Keratinocyte (primary cell): ENCODE results near the gene S100A5. TPM values are rescaled to one million over a fixed set of nuclear protein-coding genes. Genes with fewer than 3 reads are reported as not detected.
"Not testable (repeated sequence)": the region's sequence is repeated elsewhere in the genome, so short reads cannot be mapped to it uniquely, and the experiment has no call there.

ENCODE experiments used
- DNase-seq: peaks from one replicate; pipeline ENCODE4 v3.0.0-alpha.2; 2011; ENCODE audit warnings: low read depth, missing footprints, low spot score
- FAIRE-seq: peaks from 2 replicates; lab custom pipeline; 2011; peaks lifted over from hg19 to GRCh38; lab: Jason Lieb, UNC
- H2AFZ ChIP-seq: 2 replicates; pipeline ENCODE4 v1.6.0; 2012; ENCODE audit warnings: low read length, control low read depth, inconsistent platforms; ENCODE audit not compliant: control insufficient read depth
- H3K27ac ChIP-seq: 2 replicates; pipeline ENCODE4 v1.5.1; 2011; ENCODE audit warnings: low read length; ENCODE audit not compliant: control insufficient read depth, insufficient read depth
- H3K27me3 ChIP-seq: 3 replicates; pipeline ENCODE4 v1.6.0; 2011; ENCODE audit warnings: low read length; ENCODE audit not compliant: control insufficient read depth, insufficient read depth; ENCODE audit errors: extremely low read depth
- H3K36me3 ChIP-seq, 2 experiments: 2 replicates in 1 of 2; 3 replicates in 1 of 2; pipeline ENCODE4 v1.5.1; 2011; ENCODE audit warnings: low read length in 2 of 2, mild to moderate bottlenecking in 1 of 2; ENCODE audit not compliant: control insufficient read depth in 2 of 2, insufficient read depth in 2 of 2; ENCODE audit errors: extremely low read depth in 1 of 2
- H3K4me1 ChIP-seq: 3 replicates; pipeline ENCODE4 v1.5.1; 2011; ENCODE audit warnings: low read length; ENCODE audit not compliant: control insufficient read depth, insufficient read depth; ENCODE audit errors: extremely low read depth
- H3K4me2 ChIP-seq: 3 replicates; pipeline ENCODE4 v1.6.0; 2011; ENCODE audit warnings: low read depth, low read length; ENCODE audit not compliant: control insufficient read depth, insufficient read depth; ENCODE audit errors: extremely low read depth
- H3K4me3 ChIP-seq, 3 experiments: fragments of 200-600 bp in 1 of 3; sonication (generic) in 1 of 3; 2 replicates in 2 of 3; 3 replicates in 1 of 3; pipeline ENCODE4 v1.5.1; 2011 to 2016; ENCODE audit warnings: low read length in 3 of 3, mild to moderate bottlenecking in 3 of 3, control low read depth in 2 of 3, inconsistent platforms in 1 of 3, low read depth in 1 of 3, mixed read lengths in 1 of 3, mixed run types in 1 of 3, moderate library complexity in 1 of 3; ENCODE audit not compliant: control insufficient read depth in 2 of 3, insufficient read depth in 2 of 3; ENCODE audit errors: extremely low read depth in 1 of 3
- H3K79me2 ChIP-seq: 2 replicates; pipeline ENCODE4 v1.6.0; 2012; ENCODE audit warnings: low read length; ENCODE audit not compliant: control insufficient read depth, insufficient read depth
- H3K9ac ChIP-seq: 3 replicates; pipeline ENCODE4 v1.6.0; 2011; ENCODE audit warnings: low read length; ENCODE audit not compliant: control insufficient read depth, insufficient read depth; ENCODE audit errors: extremely low read depth
- H3K9me1 ChIP-seq: 3 replicates; pipeline ENCODE4 v1.6.0; 2011; ENCODE audit warnings: low read length; ENCODE audit not compliant: control insufficient read depth, insufficient read depth; ENCODE audit errors: extremely low read depth
- H3K9me3 ChIP-seq: 2 replicates; pipeline ENCODE4 v1.5.1; 2012; ENCODE audit warnings: low read depth, low read length; ENCODE audit not compliant: control insufficient read depth
- H4K20me1 ChIP-seq: 3 replicates; pipeline ENCODE4 v1.6.0; 2011; ENCODE audit warnings: low read length; ENCODE audit not compliant: control insufficient read depth, insufficient read depth; ENCODE audit errors: extremely low read depth
- CTCF ChIP-seq, 3 experiments: IDR thresholded peaks in 1 of 3; conservative IDR thresholded peaks in 1 of 3; optimal IDR thresholded peaks in 1 of 3; 2 replicates in 2 of 3; 3 replicates in 1 of 3; pipeline versions ENCODE3 to v1.5.1; 2011; ENCODE audit warnings: low read length in 3 of 3, mild to moderate bottlenecking in 3 of 3, moderate library complexity in 2 of 3, control low read depth in 1 of 3, inconsistent platforms in 1 of 3; ENCODE audit not compliant: insufficient read depth in 2 of 3; ENCODE audit errors: extremely low read depth in 1 of 3
- EZH2 ChIP-seq: IDR thresholded peaks from one replicate; pipeline ENCODE4 v1.6.1; 2012; ENCODE audit warnings: inconsistent platforms, mild to moderate bottlenecking, low read length, moderate library complexity
- dilution Hi-C: fragments of 300-500 bp; cut with MboI; formaldehyde crosslinking; loops from one replicate; pipeline ENCODE4 v1.7.0; 2020; ENCODE audit warnings: low sequenced_read_pairs; ENCODE audit not compliant: extremely low pct_ligation_motif_present
- polyA plus RNA-seq, 5 experiments: library from polyadenylated mRNA; depleted of rRNA in 3 of 5; stranded (reverse) in 3 of 5; stranded (forward) in 1 of 5; unstranded in 1 of 5; fragments of >200 nt; gene quantifications; 1 replicate in 1 of 5; 2 replicates in 3 of 5; 3 replicates in 1 of 5; pipeline versions ENCODE4 v1.2.1 to v1.2.3, GENCODE V29; 2011 to 2012; ENCODE audit warnings: missing spikeins in 2 of 5, low read depth in 1 of 5, low replicate concordance in 1 of 5

S100A5 gene
- polyA plus RNA-seq, 1 donor (not counting 4 experiments of a cell fraction or from before 2014, with no cell fraction given) = 0.20 TPM

- Histone ChIP-seq H3K4me2 (peak overlapping the region; percentile 71), H3K27ac (no peak overlapping the region)
Observed at GRCh38 chr1:153577624-153578051, 36.9 kb upstream of the S100A5 start.

GRCh38 chr1:153577138-153577537 is 36.4 kb upstream of the S100A5 start:
- no peak overlapping the region for H2AFZ ChIP-seq
- H3K27ac ChIP-seq = no peak overlapping the region
- dilution Hi-C loops = no loop called here
- H3K4me1 ChIP-seq = peaks cover 37% of the 10 kb centered on the region
- FAIRE-seq (no peak), DNase-seq (no peak)
- no peaks in the 10 kb centered on the region for H3K9me1 ChIP-seq
- H3K9ac ChIP-seq = no peak overlapping the region
- H3K4me3 ChIP-seq = no peak overlapping the region
- no peaks in the 10 kb centered on the region for H4K20me1 ChIP-seq
- H3K4me2 ChIP-seq = peak overlapping the region; percentile 71
- H3K9me3 ChIP-seq = no peaks in the 10 kb centered on the region
- H3K79me2 ChIP-seq = no peaks in the 10 kb centered on the region
- TF ChIP-seq CTCF (optimal IDR thresholded peaks at IDR 0.05 in 1 of 3, IDR thresholded peaks at IDR 0.05 in 1 of 3, conservative IDR thresholded peaks at IDR 0.05 in 1 of 3; ENCODE audit: extremely low read depth in 1 of 3, insufficient read depth in 2 of 3, low read length in 3 of 3) = no peak
- no peak for TF ChIP-seq EZH2
- H3K27me3 ChIP-seq = no peaks in the 10 kb centered on the region
- H3K36me3 ChIP-seq = no peaks in the 10 kb centered on the region

More at GRCh38 chr1:153577624-153578051, 36.9 kb upstream of the S100A5 start:
- TF ChIP-seq EZH2 (no peak), CTCF (optimal IDR thresholded peaks at IDR 0.05 in 1 of 3, IDR thresholded peaks at IDR 0.05 in 1 of 3, conservative IDR thresholded peaks at IDR 0.05 in 1 of 3; ENCODE audit: extremely low read depth in 1 of 3, insufficient read depth in 2 of 3, low read length in 3 of 3) (no peak)
- no peak for DNase-seq
- dilution Hi-C loops = no loop called here
- peak overlapping the region; percentile 28 for H3K9ac ChIP-seq
- peaks cover 32% of the 10 kb centered on the region for H3K4me1 ChIP-seq
- H3K27me3 ChIP-seq = no peaks in the 10 kb centered on the region
- H3K79me2 ChIP-seq = no peaks in the 10 kb centered on the region
- FAIRE-seq = peak; percentile 29
- H4K20me1 ChIP-seq = no peaks in the 10 kb centered on the region
- peak overlapping the region; percentile 84 for H2AFZ ChIP-seq
- peak overlapping the region in 1 of 3 experiments; percentile 53 for H3K4me3 ChIP-seq
- no peaks in the 10 kb centered on the region for H3K36me3 ChIP-seq
- no peaks in the 10 kb centered on the region for H3K9me3 ChIP-seq
- H3K9me1 ChIP-seq = no peaks in the 10 kb centered on the region

GRCh38 chr1:153575497-153575896 is 34.8 kb upstream of the S100A5 start:
- H2AFZ ChIP-seq, H3K9me3 ChIP-seq, H3K27me3 ChIP-seq, H3K9ac ChIP-seq, H3K4me3 ChIP-seq, dilution Hi-C loops, H3K79me2 ChIP-seq, H3K4me2 ChIP-seq, H3K9me1 ChIP-seq, FAIRE-seq, H3K36me3 ChIP-seq, H4K20me1 ChIP-seq, H3K27ac ChIP-seq, DNase-seq: not testable (repeated sequence)
- peaks cover 43% of the 10 kb centered on the region for H3K4me1 ChIP-seq

- H3K4me3 ChIP-seq, H3K9ac ChIP-seq, H3K36me3 ChIP-seq, FAIRE-seq, DNase-seq, H2AFZ ChIP-seq, H3K27me3 ChIP-seq, H3K79me2 ChIP-seq, dilution Hi-C loops, H3K27ac ChIP-seq, H4K20me1 ChIP-seq, H3K9me1 ChIP-seq, H3K4me2 ChIP-seq, H3K9me3 ChIP-seq: not testable (repeated sequence)
- H3K4me1 ChIP-seq = peaks cover 43% of the 10 kb centered on the region
Observed at GRCh38 chr1:153575081-153575491, 34.4 kb upstream of the S100A5 start.
